ENCODE data around the gene DCTN1. TPM values are rescaled to one million over a fixed set of nuclear protein-coding genes. Genes with fewer than 3 reads are reported as not detected.
A peak's percentile ranks its signal among the peaks of the same experiment; 100 is the strongest.

The DCTN1 gene
- polyA plus RNA-seq, 5 donors: 125 to 167 (median 142) TPM

GRCh38 chr2:74414881-74415761 lies 35.0 kb upstream of the DCTN1 start:
- peak; percentile 52 to 60 for DNase-seq

DNA sequence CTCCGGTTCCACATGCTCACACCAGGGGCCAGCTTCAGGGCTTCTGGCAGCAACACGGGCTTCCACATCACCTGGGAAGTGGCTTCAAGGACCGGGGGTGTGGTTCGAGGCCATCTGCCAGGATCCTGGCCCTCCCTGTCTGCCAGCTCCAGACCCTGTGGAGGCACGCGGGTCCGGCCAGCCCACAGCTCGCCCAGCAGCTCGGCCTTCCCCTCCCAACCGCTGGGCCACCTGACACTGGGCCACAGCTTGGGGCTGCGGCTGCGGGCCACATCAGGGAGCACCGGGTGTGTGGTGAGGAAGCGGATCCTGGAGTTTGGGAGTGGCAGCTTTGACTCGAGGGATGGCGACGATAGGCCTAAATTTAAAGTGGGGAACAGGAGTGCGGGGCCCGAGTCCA lies 34.3 kb upstream of the DCTN1 start:
- DNase-seq: no peak

DNA sequence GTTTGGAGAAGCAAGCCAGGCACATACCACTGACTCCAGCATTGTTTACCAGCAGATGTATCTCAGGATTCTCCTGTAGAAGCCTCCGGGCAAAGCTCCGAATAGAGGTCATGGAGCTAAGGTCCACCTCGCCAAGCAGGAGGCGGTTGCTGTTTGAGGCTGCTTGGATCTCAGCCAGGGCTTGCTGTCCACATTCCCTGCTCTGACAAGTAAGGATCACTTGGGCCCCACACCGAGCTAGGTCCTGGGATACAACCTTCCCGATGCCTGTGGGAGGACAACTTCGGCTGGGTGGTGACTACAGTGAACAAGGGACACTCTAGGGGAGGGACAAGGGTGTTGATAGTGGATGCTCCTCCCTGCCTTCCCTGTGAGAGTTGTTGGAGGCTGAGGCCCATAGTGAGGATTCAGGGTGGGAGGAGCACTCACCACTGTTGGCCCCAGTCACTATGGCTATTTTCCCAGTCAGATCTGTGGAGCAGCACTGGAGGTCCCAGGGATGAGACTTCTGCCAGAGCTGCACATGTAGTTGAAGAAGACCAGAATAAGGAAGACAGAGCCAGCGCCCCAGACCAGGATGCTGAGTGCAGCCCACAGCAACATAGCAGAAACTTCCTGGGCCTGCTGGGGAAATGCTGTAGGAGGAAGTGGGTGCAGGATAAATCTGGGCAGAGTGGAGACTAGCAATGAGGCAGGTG lies 33.0 kb upstream of the DCTN1 start:
- no peak for DNase-seq

- no peak for DNase-seq
Measured at GRCh38 chr2:74407682-74408081, 27.6 kb upstream of the DCTN1 start.

GRCh38 chr2:74406035-74406434 lies 25.9 kb upstream of the DCTN1 start:
- no peak for DNase-seq

GRCh38 chr2:74401891-74402290 lies 21.8 kb upstream of the DCTN1 start:
- no peak for DNase-seq

- DNase-seq: no peak
Measured at GRCh38 chr2:74399785-74400184, 19.7 kb upstream of the DCTN1 start.

DNA sequence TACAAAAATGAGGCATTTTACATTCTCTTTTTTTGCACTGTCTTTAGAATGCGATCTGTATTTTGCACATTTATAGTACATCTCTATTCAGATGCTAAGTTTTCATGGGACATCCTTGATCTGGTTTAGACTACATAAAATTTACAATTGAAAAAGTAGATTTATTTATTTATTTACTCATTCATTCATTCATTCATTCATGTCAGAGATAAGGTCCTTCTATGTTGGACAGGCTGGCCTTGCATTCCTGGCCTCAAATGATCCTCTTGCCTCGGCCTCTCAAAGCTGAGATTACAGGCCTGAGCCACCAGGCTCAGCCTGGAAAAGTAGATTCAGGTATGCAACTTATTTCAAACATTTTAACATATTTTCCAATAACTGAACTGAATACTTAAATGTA lies 16.0 kb upstream of the DCTN1 start:
- DNase-seq: no peak

GRCh38 chr2:74393525-74393924 lies 13.4 kb upstream of the DCTN1 start:
- DNase-seq: no peak

DNA sequence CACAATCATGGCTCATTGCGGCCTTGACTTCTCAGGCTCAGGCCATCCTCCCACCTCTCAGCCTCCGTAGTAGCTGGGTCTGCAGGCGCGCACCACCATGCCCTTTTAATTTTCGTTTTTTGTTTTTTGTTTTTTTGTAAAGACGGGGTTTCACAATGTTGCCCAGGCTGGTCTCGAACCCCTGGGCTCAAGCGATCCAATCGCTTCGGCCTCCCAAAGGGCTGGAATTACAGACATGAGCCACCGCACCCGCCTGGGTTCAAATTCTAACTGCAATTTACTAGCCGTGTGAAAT lies 12.3 kb upstream of the DCTN1 start:
- DNase-seq: no peak

DNA sequence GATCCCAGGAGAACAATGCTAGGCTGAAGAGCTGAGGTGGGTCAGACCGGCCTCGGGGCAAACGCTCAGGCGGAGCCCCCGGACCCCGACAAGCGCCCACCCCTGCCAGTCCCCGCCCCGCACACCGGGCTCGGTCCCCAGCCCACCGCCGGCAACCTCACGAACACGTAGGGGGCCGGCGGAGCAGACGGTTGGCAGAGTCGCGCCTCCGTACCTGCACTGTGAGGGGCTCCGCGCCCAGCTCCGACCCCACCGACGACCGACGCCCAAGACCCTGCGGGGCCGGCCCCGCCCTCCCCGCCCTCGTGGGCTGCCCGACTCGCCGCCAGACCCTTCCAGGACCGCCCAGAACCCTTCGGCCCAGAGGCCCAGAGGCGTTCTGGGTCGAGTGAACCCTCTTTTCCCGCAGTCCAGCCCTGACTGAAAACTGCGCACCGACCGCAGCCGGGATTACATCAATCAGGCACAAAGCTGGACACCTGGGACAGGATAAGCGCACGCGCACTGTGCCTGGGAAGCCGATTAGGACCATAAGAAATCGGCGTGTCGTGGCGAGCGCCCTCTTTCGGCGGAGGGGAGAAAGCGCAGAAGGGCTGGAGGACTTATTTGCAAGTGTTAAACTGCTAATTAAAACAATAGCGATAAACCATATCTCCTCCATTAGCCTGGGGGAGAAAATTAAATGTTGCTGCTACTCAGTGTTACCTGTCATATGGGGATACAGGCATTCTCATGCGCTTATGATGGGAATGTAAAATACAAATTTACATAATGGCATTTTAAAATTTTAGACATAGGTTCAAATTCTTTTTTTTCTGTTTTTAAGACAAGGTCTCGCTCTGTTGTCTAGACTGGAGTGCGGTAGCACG lies 11.7 kb upstream of the DCTN1 start:
- DNase-seq: peak; percentile 93 to 95

DNA sequence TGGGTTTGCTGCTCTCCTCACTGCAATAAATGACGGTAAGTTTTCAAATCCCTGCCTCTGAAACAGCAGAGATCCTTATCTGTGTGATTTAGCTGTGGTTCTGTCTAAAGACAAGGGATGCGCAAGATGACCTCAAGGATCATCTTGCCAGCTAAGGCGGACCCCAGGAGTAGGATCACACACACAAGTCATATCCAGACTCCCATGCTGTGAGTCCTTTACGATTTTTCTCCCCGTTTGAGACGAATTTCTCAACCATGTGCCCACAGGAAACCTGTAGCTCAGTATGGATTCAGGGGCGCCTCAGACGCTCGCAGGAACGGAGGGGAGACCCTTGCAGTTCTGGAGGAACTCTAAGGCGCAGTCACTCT lies 11.1 kb upstream of the DCTN1 start:
- DNase-seq: no peak

DNA sequence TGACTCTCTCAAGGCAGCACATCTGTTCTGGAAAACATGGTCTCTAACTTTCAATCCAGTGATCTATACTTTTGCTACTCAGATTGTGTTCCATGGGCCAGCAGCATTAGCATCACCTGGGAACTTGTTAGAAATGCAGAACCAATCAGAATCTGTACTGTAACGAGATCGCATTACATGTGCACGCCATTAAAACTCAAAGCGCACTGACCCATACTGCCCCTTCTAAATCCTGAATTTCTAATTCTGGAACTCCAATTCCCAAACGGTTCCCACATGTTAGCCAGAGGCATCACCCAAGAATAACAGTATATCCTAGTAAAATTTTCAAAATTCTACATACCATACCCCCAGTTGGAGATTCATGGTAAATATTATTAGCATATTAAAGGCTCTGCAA lies 10.5 kb upstream of the DCTN1 start:
- no peak for DNase-seq

DNA sequence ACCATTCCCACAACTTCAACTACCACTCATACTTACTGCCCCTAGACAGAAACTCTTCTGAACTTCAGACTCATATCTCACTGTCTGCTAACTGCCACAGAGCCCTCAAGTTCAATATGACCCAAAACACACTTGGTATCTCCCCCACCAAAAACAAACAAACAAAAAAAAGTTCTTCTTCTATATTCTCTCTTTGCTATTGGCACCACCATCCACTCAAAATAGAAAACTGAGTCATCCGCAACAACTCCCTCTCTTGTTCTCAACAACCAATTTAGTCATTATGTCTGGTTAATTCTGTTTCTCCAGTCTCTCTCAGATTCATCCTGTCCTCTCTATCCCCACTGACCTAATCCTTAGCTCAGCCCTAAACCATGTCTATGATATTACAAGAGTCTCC lies 7.2 kb upstream of the DCTN1 start:
- DNase-seq: no peak

DNA sequence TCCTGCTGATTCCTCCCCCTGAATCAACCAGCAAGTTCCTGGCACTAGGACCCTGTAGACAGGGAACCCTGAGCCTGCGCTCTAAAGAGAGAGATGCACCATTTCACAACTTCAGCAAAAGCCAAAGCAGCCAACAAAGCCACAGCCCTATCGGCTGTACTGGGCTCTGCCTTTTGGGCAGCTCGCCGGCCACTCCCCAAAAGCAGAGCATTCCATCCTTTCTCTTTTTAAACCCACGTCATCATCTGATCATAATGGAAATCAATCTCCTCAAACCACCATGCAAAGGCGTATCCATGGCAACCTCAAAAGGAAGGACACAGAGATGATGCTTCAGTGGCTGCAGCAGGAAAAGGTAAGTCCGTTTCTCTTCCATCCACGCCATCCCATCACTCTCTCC lies 5.3 kb upstream of the DCTN1 start:
- no peak for DNase-seq

DNA sequence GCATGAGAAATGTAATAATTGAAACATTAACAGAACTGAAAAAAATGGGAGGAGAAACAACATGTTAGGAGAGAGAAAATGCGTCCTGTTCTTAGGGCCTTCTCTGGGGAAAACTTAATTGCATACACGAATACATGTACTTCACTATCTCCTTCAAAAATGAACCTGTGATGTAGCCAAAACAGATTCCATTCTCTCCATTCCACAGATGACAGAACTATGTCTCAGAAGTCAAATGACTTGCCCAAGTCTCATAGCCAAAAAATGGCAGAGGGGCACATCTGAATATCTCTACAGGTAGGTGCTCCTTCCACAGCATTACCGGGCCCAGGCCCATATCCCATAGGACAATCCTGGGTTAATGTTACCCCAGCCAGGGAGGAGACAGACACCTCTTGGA lies 3.9 kb upstream of the DCTN1 start:
- no peak for DNase-seq

DNA sequence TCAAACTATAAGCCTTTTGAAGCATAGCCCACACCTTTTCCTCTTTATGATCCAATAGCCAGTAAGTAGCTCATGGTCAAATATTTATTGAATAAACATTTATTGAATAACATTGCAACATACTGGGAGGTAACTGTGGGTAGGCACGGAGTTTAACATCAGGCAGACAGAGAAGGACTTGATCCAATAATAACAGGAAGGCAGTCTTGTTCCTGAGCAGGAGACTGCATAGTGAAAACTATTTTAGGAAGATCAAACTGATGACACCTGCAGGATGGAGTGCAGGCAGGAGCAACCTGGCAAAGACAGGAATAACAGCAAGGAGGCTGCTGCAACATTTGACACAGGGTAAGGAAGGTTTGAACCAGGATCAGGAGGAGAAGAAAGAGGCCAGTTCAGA lies 3.1 kb upstream of the DCTN1 start:
- peak in 1 of 2 donors; percentile 11 for DNase-seq

DNA sequence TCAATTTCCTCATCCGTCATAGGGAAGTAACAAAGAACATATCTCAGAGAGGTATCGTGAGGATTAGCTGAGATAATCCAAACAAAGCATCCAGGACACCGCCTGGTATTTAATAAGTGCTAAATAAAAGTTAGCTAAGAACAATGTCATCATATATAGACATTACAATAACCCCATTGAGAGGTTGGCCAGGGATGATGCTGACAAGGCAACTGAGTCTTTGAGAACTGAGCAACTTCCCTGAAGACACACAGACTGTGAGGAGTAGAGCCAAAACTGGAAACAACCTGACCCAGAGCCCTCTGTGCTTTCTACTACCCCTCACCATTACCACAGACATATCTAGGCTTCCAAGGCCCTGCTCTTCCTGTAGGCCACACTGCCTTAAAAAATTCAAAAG lies 1.6 kb upstream of the DCTN1 start:
- no peak for DNase-seq

- no peak for DNase-seq
Measured at GRCh38 chr2:74378007-74378406, 2.1 kb downstream of the DCTN1 start.

DNA sequence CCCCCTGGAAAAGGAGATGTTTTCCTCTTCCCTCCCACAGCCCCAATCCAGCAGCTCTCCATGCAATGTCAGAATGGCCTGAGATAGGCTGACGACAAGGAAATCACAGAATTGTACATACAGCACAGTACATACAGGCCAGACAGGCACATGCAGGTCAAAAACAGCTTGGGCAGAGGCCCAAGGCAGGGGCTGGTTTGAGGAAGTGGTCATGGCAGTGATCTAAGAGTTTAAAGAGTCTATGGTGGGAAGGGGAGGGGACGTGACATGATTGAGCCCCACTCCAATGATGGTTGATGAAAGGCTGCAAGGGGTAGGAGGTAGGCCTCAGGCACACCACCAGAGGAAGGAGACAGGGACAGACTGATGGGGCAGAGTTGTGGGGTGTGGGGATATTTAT lies 4.3 kb downstream of the DCTN1 start:
- no peak for DNase-seq

- DNase-seq: peak; percentile 44 to 46
Measured at GRCh38 chr2:74374509-74375205, 5.5 kb downstream of the DCTN1 start.

DNA sequence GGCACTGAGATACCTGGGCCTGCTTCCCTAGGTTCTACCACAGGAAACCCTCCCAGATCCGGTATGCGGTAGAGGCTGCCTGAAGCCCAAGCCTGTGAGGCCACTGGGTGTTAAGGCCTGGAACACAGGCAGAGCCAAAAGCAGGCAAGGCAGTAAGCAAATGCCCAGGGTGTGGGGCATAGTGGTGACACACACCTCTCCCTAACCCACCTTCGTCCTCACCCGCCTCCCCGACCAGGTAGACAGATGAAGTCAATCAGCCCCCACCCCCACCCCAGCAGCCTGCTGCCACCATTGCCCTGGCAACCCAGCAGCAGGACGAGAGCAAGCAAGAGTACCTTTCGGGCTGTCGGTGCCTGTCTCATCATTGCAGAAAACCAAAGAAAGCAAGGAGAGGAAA lies 6.1 kb downstream of the DCTN1 start:
- DNase-seq: no peak
